Skeletal muscle cell (primary cell): ENCODE results near the gene NFIB.

Experiments
- DNase-seq: peaks from one replicate; pipeline ENCODE4 v3.0.0-alpha.2; 2010; ENCODE audit warnings: low read depth
- H3K4me3 ChIP-seq: 2 replicates; pipeline ENCODE4 v1.5.1; 2011; ENCODE audit warnings: low read depth, mild to moderate bottlenecking, control low read depth, low read length, moderate library complexity

Gene NFIB

GRCh38 chr9:14258660-14259239, 55.2 kb downstream of the NFIB start:
- no peak overlapping the region for H3K4me3 ChIP-seq
- DNase-seq, result no peak

DNA sequence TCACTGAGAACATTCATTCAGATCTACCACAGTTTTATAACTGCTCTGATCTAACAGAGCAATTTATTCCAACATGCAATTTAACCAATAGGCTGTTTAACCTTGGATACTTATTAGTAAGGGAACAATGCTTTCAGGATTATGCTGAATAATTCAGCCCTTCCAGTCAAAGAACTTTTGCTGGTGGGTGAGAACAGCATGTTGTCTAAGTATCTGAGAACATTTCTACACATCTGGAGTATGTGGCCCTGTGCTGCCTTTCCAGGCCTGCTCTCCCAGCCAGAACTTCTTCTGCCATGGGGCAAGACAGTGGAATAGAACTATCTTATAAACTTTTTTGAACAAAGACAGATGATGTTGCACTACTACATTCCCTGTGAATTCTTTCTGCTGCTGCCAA, 55.8 kb downstream of the NFIB start:
- DNase-seq, result no peak
- H3K4me3 ChIP-seq, result no peak overlapping the region

DNA sequence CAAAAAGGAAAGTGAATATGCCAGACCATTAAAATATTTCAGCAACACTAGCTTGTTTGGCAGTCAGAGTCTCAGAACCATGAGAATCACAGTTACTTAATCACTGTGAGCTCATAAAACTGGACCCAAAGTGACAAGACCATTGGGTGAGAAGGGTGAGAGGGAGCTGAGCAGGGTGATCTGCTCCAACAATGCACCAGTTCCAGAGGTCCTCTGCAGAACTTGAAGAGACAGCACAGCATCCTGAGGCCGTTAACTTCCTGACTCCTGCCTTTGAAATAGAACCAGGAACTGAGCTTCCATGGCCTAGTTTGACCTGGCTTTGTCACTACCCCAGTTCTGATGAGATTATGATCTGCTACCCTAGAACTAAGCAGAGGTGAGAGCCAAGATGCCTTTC, 57.4 kb downstream of the NFIB start:
- DNase-seq, result no peak
- H3K4me3 ChIP-seq, result no peak overlapping the region

DNA sequence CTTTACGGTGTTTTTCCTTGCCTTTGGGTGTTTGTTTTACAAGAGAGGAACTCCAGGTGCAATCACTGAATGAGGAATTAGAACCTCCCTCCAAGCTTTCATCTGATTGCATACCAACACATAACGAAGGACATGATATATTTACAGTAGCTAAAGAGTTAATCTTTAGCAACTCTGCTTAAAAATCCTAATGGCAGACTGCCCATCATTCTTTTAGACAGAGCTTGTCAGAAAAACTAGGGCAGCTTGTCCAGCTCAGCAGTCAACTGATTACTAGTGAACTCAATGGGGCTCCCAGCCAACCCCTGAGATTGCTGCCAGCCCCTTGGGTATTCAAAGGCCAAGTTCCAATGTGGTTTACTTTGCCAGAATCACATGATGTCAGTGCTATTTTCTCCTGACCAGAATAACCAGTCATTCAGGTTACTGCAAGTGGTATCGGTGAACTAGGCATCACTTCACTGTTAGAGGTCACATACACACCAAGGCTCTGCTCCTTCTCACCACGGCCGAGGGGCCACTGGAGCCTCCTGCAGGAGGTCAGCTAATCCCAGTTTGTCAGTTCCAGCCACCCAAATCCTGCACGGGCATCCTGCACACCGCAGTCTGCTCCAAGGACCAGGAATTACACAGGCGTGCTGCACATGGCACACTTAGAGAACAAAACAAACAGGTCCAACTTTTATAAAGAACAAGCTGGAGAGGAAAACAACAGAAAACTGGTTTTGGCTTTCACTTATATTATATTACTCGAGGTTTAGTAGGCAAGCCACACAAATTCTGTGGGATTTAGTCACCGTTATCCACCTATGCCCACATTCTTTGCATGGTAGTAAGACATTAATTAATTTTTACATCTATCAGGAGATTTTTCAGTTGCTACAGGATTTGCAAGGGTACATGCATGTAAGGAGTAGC, 62.5 kb downstream of the NFIB start:
- peak overlapping the region; percentile 14 for H3K4me3 ChIP-seq
- peak; percentile 76 for DNase-seq

GRCh38 chr9:14250794-14251153, 63.2 kb downstream of the NFIB start:
- H3K4me3 ChIP-seq, result no peak overlapping the region
- no peak for DNase-seq

GRCh38 chr9:14249527-14249926, 64.4 kb downstream of the NFIB start:
- no peak for DNase-seq
- H3K4me3 ChIP-seq, result no peak overlapping the region

- no peak for DNase-seq
- H3K4me3 ChIP-seq, result no peak overlapping the region
Measured at GRCh38 chr9:14248149-14248548, 65.8 kb downstream of the NFIB start.

- DNase-seq, result no peak
- H3K4me3 ChIP-seq, result no peak overlapping the region
Measured at GRCh38 chr9:14247577-14247976, 66.4 kb downstream of the NFIB start.

DNA sequence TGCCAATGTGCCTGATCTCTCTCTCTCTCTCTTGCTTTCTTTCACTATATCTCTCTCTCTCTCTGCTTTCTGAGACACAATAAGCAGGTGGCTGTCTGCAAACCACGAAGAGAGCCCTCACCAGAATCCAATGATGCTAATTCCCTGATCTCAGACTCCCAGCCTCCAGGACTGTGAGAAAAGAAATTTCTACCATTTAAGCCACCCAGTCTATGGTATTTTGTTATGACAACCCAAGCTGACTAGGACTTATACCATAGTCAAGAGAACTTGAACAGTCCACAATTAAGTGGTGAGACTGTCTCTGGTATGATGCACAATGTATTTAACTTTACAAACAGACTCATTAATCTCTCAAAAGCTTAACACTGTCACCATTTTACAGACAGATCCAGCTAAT, 67.0 kb downstream of the NFIB start:
- H3K4me3 ChIP-seq, result no peak overlapping the region
- DNase-seq, result no peak

DNA sequence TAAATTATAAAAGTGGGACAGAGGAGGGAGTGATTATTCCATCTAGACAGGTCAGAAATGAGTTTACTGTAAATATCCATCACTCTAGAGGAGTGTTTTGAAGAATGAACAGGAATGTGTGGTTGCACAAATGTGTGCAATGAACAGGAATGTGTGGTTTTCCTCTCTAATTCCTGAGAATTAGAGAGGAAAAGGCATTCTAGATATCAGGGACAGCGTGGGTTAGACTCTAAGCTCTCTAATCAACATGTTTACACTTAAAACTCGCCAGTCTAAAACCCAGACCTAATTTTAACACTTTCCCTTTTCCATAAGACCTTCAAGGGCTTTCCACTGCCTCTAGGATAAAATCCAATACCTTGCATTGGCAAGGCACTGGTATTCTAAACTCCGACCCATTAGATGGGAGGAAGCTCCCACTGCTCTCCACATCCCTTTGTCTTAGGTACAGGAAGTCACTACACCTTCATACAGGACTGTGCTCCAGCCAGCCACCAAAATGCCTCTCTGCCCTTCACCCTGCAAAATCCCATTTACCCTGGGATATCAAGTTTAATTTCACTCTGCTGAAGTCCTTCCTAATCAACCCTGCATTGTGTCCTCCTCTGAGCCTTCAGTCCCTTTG, 67.9 kb downstream of the NFIB start:
- no peak for DNase-seq
- H3K4me3 ChIP-seq, result no peak overlapping the region

GRCh38 chr9:14243514-14244042, 70.4 kb downstream of the NFIB start:
- DNase-seq, result no peak
- H3K4me3 ChIP-seq, result no peak overlapping the region

- H3K4me3 ChIP-seq, result no peak overlapping the region
- DNase-seq, result no peak
Measured at GRCh38 chr9:14242150-14242805, 71.7 kb downstream of the NFIB start.

GRCh38 chr9:14240537-14240936, 73.4 kb downstream of the NFIB start:
- H3K4me3 ChIP-seq, result no peak overlapping the region
- DNase-seq, result no peak

- DNase-seq, result no peak
Measured at GRCh38 chr9:14238518-14238917, 75.4 kb downstream of the NFIB start.

DNA sequence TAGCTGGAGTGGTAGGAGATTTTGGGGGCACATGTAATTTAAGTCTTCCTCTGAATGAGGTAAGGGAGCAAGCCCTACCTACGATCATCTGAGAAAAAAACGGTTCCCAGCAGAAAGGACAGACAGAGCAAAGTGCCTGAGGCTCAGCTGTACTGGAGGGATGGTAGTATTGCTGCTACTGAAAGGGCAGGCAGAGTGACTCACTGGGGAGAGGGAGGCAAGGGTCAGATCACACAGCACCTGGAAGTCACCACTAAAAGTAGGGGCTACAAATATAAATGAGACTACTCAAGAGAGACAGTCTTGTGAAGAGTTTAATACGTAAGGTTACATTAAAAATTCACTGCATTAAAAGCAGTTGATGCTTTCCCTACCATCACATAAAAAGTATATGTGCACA, 75.9 kb downstream of the NFIB start:
- DNase-seq, result no peak
- no peak overlapping the region for H3K4me3 ChIP-seq

More at GRCh38 chr9:14238518-14238917, 75.4 kb downstream of the NFIB start:
- H3K4me3 ChIP-seq, result no peak overlapping the region

DNA sequence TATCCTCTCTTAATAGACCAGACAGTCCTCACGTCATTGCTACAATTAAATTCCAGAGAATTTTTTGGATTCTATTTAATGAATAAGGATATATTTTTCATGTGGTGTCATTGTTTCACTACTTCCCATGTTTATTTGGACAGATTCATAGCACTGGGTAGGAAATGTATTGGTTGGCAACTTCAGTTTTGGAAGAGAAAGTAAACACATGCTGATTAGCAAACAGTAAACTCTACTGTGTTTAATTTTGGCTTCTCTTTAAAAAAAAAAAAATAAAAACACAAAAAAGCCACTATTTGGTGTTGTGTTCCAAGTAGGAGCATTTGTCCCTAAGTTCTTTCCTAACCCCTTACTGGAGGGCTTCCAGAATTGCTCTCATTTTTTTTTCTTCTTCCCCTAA, 77.3 kb downstream of the NFIB start:
- DNase-seq, result no peak
- H3K4me3 ChIP-seq, result no peak overlapping the region

DNA sequence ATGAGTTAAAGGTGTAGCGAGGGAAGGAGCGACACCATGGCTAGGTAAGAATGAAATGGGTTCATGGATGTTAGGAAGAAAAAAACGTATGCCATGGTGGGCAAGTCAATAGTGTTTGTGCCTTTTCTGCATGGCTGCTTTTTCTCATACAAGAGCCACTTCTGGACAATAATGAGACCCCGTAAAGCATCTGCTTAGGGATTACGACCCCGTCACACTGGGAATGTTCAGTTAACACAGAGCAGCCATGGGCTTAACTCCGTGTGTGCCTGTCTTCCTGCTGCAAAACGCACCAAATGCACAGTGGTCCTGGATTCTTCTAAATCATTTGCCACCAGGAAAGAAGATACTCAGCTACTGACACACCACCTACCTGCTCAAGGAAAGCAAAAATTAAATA, 81.8 kb downstream of the NFIB start:
- no peak overlapping the region for H3K4me3 ChIP-seq
- DNase-seq, result no peak

DNA sequence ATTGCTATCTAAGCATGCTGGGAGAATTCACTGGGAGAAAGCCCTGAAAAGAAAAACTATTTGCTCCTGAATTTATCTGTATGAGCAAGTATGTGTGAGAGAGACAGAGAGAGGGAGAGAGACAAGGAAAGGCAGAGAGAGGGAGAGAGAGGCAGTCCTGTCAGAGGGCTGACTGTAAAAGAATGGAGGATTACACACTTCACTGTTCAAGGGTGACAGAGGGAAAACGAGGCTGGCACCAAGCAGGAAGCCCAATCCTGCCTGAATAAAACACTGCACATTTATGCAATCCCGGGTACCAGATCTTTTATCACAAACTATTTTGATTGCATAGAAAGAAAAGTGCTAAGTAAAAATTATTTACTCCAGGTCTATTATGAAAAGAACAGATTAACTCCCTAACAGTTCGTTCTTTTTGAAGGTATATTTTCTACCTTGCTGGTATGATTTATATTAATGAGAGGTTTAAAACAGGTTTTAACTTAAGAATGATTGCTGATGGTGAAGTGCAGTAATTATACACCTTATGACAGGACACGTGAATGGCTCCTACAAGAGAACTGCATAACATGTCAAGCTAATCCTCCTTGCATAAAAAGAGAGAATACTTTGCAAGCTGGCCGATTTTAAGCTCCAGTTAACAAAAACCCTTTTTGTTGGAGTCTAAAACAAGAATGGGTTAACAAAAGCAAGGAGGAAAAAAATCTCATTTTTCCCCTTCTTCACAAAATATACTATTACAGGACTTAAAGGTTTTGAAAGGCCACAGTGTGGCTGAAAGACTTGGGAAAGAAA, 82.5 kb downstream of the NFIB start:
- no peak overlapping the region for H3K4me3 ChIP-seq
- no peak for DNase-seq

DNA sequence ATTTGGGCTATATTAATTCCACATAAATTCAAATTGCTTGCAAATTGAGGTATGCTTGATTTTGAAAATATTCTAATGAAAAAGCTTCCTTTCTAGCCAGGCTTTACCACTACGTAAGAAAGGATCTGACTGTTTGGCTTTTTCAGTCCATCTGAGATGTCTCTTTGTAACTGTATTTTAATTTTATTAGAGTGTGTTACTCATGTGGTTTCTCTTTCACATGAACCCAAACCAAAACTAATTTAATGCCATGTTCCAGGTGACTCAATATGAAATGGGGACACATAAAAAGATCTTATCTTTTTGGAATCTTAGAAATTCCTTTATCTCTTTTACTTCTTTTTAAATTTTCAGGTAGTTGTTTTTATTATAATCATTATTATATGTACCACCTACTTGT, 85.3 kb downstream of the NFIB start:
- no peak for DNase-seq
- no peak overlapping the region for H3K4me3 ChIP-seq
